Smooth muscle cell (in vitro differentiated cells): ENCODE measurements around the gene TOX2. TPM values are rescaled to one million over a fixed set of nuclear protein-coding genes. Genes with fewer than 3 reads are reported as not detected.

ENCODE experiments used
- DNase-seq: peaks from one replicate; lab custom pipeline; 2025; ENCODE audit not compliant: unreplicated experiment; lab: John Stamatoyannopoulos, UW
- H2AFZ ChIP-seq: fragments of 200-600 bp; sonication (generic); 2 replicates; pipeline ENCODE4 v1.6.0; 2016; ENCODE audit warnings: antibody characterized with exemption, low read depth, mild to moderate bottlenecking
- H3F3A ChIP-seq: fragments of 200-600 bp; sonication (generic); 2 replicates; pipeline ENCODE4 v1.6.0; 2017; ENCODE audit warnings: antibody characterized with exemption, low read depth
- H3K27ac ChIP-seq: fragments of 200-600 bp; sonication (generic); 2 replicates; pipeline ENCODE4 v1.5.1; 2016; ENCODE audit warnings: low read depth, mild to moderate bottlenecking
- H3K27me3 ChIP-seq: fragments of 200-600 bp; sonication (generic); 2 replicates; pipeline ENCODE4 v1.6.1; 2016; ENCODE audit warnings: low read depth, mild to moderate bottlenecking
- H3K36me3 ChIP-seq: fragments of 200-600 bp; sonication (generic); 2 replicates; pipeline ENCODE4 v1.5.1; 2016; ENCODE audit warnings: low read depth
- H3K4me1 ChIP-seq: fragments of 200-600 bp; sonication (generic); 2 replicates; pipeline ENCODE4 v1.5.1; 2016; ENCODE audit warnings: low read depth
- H3K4me2 ChIP-seq: fragments of 200-600 bp; sonication (generic); 2 replicates; pipeline ENCODE4 v1.6.0; 2016; ENCODE audit warnings: mild to moderate bottlenecking
- H3K4me3 ChIP-seq: fragments of 200-600 bp; sonication (generic); 2 replicates; pipeline ENCODE4 v1.5.1; 2016; ENCODE audit warnings: mild to moderate bottlenecking
- H3K79me2 ChIP-seq: fragments of 200-600 bp; sonication (generic); 2 replicates; pipeline ENCODE4 v1.6.0; 2016; ENCODE audit warnings: low read depth, mild to moderate bottlenecking
- H3K9ac ChIP-seq: fragments of 200-600 bp; sonication (generic); 2 replicates; pipeline ENCODE4 v1.6.0; 2016; ENCODE audit warnings: low read depth
- H3K9me3 ChIP-seq: fragments of 200-600 bp; sonication (generic); replicated peaks from 2 replicates; pipeline ENCODE4 v1.5.1; 2016; ENCODE audit warnings: low read depth
- H4K20me1 ChIP-seq: fragments of 200-600 bp; sonication (generic); 2 replicates; pipeline ENCODE4 v1.6.0; 2016; ENCODE audit warnings: low read depth
- WGBS: methylation state at CpG from one replicate; pipeline ENCODE4 v1.1.7; 2016; ENCODE audit warnings: low lambda C conversion rate; 5-methylcytosine and 5-hydroxymethylcytosine counted together
- polyA plus RNA-seq: library from polyadenylated mRNA; unstranded; fragments of >200 nt; fragmentation: Nextera tagmentation; extraction: Ambion mirVana; gene quantifications from 2 replicates; pipeline ENCODE4 v1.2.1, GENCODE V29; 2016
- total RNA-seq: library from RNA; depleted of rRNA; stranded (reverse); fragments of >200 nt; gene quantifications from 2 replicates; pipeline ENCODE4 v1.2.3, GENCODE V29; 2014
- TF ChIP-seq, protein P1 (sequence below): fragments of 200-600 bp; sonication (generic); IDR thresholded peaks from 2 replicates; pipeline ENCODE4 v1.5.1; 2017; ENCODE audit warnings: borderline replicate concordance, mild to moderate bottlenecking, antibody characterized with exemption; ENCODE audit not compliant: insufficient read depth, poor library complexity, severe bottlenecking

TOX2 gene
- total and polyA plus RNA-seq, 2 experiments from 2014 or later = 1.1 to 3.8 TPM

DNA sequence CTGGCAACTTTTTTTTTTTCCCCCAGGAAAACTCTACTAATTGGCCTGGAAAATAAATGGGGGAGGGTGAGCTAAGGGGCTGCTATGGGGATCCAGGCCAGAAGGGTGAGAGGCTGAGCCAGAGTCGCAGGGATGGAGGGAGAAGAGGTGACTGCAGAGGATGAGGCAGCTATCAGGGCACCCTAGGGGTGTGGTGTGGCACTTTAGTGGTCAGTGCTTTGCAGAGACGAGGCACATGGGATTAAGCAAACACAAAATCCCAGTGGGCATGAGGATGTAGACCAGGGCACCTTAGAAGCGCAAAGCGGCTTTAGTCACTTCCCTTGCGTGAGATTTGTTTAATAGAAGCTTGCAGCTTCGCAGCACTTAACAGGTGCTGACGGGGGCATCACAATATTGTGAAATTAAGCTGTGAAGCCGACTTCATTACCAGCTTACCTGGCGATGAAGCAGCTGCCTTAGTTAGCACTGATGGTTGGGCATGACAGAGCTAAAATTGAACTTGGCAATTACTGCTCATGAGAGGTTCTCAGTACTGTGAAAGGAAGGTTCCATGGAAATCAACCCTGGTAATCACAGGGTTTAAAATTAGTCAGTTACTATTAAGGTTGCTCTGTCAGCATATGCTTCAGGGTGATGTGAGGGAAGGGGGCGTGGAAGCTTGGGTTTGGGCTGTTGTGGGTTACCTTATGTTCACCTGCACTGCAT, 26.0 kb downstream of the TOX2 start:
- no peak overlapping the region for H2AFZ ChIP-seq
- WGBS = 89% methylated on average over 10 of the region's 10 CpGs
- no peaks in the 10 kb centered on the region for H3K79me2 ChIP-seq
- H3K9me3 ChIP-seq = no peaks in the 10 kb centered on the region
- H3K9ac ChIP-seq = no peak overlapping the region
- H4K20me1 ChIP-seq = no peaks in the 10 kb centered on the region
- no peak overlapping the region for H3K4me2 ChIP-seq
- H3K4me3 ChIP-seq = no peak overlapping the region
- no peaks in the 10 kb centered on the region for H3K36me3 ChIP-seq
- H3K4me1 ChIP-seq = no peaks in the 10 kb centered on the region
- H3K27me3 ChIP-seq = no peaks in the 10 kb centered on the region
- no peaks in the 10 kb centered on the region for H3F3A ChIP-seq
- no peak overlapping the region for H3K27ac ChIP-seq
- no peak for DNase-seq
- TF ChIP-seq, protein P1, sequence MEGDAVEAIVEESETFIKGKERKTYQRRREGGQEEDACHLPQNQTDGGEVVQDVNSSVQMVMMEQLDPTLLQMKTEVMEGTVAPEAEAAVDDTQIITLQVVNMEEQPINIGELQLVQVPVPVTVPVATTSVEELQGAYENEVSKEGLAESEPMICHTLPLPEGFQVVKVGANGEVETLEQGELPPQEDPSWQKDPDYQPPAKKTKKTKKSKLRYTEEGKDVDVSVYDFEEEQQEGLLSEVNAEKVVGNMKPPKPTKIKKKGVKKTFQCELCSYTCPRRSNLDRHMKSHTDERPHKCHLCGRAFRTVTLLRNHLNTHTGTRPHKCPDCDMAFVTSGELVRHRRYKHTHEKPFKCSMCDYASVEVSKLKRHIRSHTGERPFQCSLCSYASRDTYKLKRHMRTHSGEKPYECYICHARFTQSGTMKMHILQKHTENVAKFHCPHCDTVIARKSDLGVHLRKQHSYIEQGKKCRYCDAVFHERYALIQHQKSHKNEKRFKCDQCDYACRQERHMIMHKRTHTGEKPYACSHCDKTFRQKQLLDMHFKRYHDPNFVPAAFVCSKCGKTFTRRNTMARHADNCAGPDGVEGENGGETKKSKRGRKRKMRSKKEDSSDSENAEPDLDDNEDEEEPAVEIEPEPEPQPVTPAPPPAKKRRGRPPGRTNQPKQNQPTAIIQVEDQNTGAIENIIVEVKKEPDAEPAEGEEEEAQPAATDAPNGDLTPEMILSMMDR = no peak

- Histone ChIP-seq H3K27me3 (no peaks in the 10 kb centered on the region), H3K9ac (no peak overlapping the region), H3F3A (no peaks in the 10 kb centered on the region), H3K4me3 (no peak overlapping the region), H3K36me3 (no peaks in the 10 kb centered on the region), H4K20me1 (no peaks in the 10 kb centered on the region), H3K9me3 (no peaks in the 10 kb centered on the region), H2AFZ (no peak overlapping the region), H3K4me1 (no peaks in the 10 kb centered on the region), H3K27ac (no peak overlapping the region), H3K79me2 (no peaks in the 10 kb centered on the region), H3K4me2 (no peak overlapping the region)
- TF ChIP-seq, protein P1 = no peak
- DNase-seq = no peak
- WGBS = 91% methylated on average over 10 of the region's 10 CpGs
Measured at GRCh38 chr20:43941476-43942200, 27.0 kb downstream of the TOX2 start.

DNA sequence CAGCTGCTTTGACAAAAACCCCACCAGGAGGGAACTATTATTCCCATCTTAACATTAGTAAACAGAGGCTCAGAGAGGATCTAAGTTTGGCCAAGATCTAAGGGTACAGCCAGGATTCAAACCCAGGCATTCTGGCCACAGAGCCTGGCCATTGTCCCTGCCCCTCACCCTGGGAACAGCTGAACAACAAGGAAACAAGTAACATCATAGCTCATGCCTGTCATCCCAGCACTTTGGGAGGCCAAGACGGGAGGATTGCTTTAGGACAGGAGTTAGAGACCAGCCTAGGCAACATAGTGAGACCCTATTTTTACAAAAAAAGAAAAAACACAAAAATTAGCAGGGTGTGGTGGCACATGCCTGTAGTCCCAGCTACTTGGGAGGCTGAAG, 27.5 kb downstream of the TOX2 start:
- DNase-seq = no peak
- no peak overlapping the region for H3K4me3 ChIP-seq
- TF ChIP-seq, protein P1 = no peak
- H3K4me1 ChIP-seq = no peaks in the 10 kb centered on the region
- H3K9me3 ChIP-seq = no peaks in the 10 kb centered on the region
- H3F3A ChIP-seq = no peaks in the 10 kb centered on the region
- no peaks in the 10 kb centered on the region for H3K27me3 ChIP-seq
- no peaks in the 10 kb centered on the region for H3K79me2 ChIP-seq
- H2AFZ ChIP-seq = no peak overlapping the region
- WGBS = 87% methylated on average over 1 of the region's 1 CpG
- peak overlapping the region; percentile 55 for H3K4me2 ChIP-seq
- peak overlapping the region; percentile 4 for H3K27ac ChIP-seq
- no peak overlapping the region for H3K9ac ChIP-seq
- H3K36me3 ChIP-seq = no peaks in the 10 kb centered on the region
- no peaks in the 10 kb centered on the region for H4K20me1 ChIP-seq
